ENCODE data around the gene HEMGN.

- TF ChIP-seq POLR2AphosphoS5 (IDR thresholded peaks at IDR 0.05) (peak; percentile 70), POLR2A (IDR thresholded peaks at IDR 0.05) (no peak), CTCF (IDR thresholded peaks at IDR 0.05) (peak; percentile 76 to 79 (median 78))
These were observed 14.4 kb downstream of the HEMGN start for GRCh38 chr9:97923529-97924108.
